SHP77 treated with DMSO at 0.1 percent for 48 hours (cell line): ENCODE measurements around the gene HM13.
"Not testable (repeated sequence)": the region's sequence is repeated elsewhere in the genome, so short reads cannot be mapped to it uniquely, and the experiment has no call there.

Experiments used
- DNase-seq: peaks from one replicate; lab custom pipeline; 2025; lab: John Stamatoyannopoulos, UW

HM13 gene

GRCh38 chr20:31543966-31544598 is 29.8 kb downstream of the HM13 start:
- no peak for DNase-seq

GRCh38 chr20:31544600-31544999 is 30.4 kb downstream of the HM13 start:
- DNase-seq, result no peak

- not testable (repeated sequence) for DNase-seq
Measured at GRCh38 chr20:31545621-31546040, 31.4 kb downstream of the HM13 start.

- peak; percentile 24 for DNase-seq
Measured at GRCh38 chr20:31547017-31547675, 32.9 kb downstream of the HM13 start.

- no peak for DNase-seq
Measured at GRCh38 chr20:31547720-31548298, 33.6 kb downstream of the HM13 start.

- no peak for DNase-seq
Measured at GRCh38 chr20:31548820-31549512, 34.7 kb downstream of the HM13 start.

- DNase-seq, result no peak
Measured at GRCh38 chr20:31549513-31549880, 35.3 kb downstream of the HM13 start.

GRCh38 chr20:31550099-31550498 is 35.9 kb downstream of the HM13 start:
- DNase-seq, result no peak

- no peak for DNase-seq
Measured at GRCh38 chr20:31551163-31552081, 37.2 kb downstream of the HM13 start.

GRCh38 chr20:31555203-31555775 is 41.0 kb downstream of the HM13 start:
- no peak for DNase-seq

- DNase-seq, result no peak
Measured at GRCh38 chr20:31559704-31560093, 45.5 kb downstream of the HM13 start.

GRCh38 chr20:31560094-31560745 is 46.0 kb downstream of the HM13 start:
- peak; percentile 39 for DNase-seq

GRCh38 chr20:31560746-31561598 is 46.7 kb downstream of the HM13 start:
- DNase-seq, result no peak

GRCh38 chr20:31562241-31562640 is 48.0 kb downstream of the HM13 start:
- no peak for DNase-seq

GRCh38 chr20:31564284-31564683 is 50.0 kb downstream of the HM13 start:
- DNase-seq, result no peak

GRCh38 chr20:31565699-31566318 is 51.6 kb downstream of the HM13 start:
- no peak for DNase-seq

GRCh38 chr20:31566319-31566657 is 52.0 kb downstream of the HM13 start:
- no peak for DNase-seq

- DNase-seq, result peak; percentile 41
Measured at GRCh38 chr20:31566658-31567379, 52.6 kb downstream of the HM13 start.

- no peak for DNase-seq
Measured at GRCh38 chr20:31567380-31567720, 53.1 kb downstream of the HM13 start.
